Suprapubic skin (tissue), 3 donors: ENCODE data around the gene CIB1.

ENCODE experiments used
- CTCF ChIP-seq, 2 donors: fragments of 200-600 bp in 1 of 2; fragments of 450-650 bp in 1 of 2; sonication (generic) in 1 of 2; IDR thresholded peaks; one replicate each; pipeline ENCODE4 v1.5.1; 2016 to 2019; ENCODE audit warnings: antibody characterized with exemption in 2 of 2, mild to moderate bottlenecking in 1 of 2, moderate library complexity in 1 of 2
- EP300 ChIP-seq: sonication (generic); formaldehyde crosslinking; IDR thresholded peaks from one replicate; pipeline ENCODE4 v1.6.1; 2017; ENCODE audit warnings: antibody characterized with exemption
- POLR2A ChIP-seq, 2 donors: fragments of 450-650 bp; IDR thresholded peaks; one replicate each; pipeline ENCODE4 v1.6.1; 2017; ENCODE audit warnings: antibody characterized with exemption in 2 of 2, mild to moderate bottlenecking in 2 of 2, moderate library complexity in 2 of 2

GRCh38 chr15:90200534-90201129 is 33.1 kb downstream of the CIB1 start:
- TF ChIP-seq CTCF (IDR thresholded peaks at IDR 0.05) = no peak
- TF ChIP-seq EP300 = no peak
- no peak for TF ChIP-seq POLR2A (IDR thresholded peaks at IDR 0.05)
